DMS53 treated with DMSO at 0.1 percent for 48 hours (cell line): Measurements from ENCODE around the gene RTL1.

ENCODE experiments used
- DNase-seq: peaks from one replicate; lab custom pipeline; 2025; ENCODE audit not compliant: unreplicated experiment; lab: John Stamatoyannopoulos, UW

The RTL1 gene

DNA sequence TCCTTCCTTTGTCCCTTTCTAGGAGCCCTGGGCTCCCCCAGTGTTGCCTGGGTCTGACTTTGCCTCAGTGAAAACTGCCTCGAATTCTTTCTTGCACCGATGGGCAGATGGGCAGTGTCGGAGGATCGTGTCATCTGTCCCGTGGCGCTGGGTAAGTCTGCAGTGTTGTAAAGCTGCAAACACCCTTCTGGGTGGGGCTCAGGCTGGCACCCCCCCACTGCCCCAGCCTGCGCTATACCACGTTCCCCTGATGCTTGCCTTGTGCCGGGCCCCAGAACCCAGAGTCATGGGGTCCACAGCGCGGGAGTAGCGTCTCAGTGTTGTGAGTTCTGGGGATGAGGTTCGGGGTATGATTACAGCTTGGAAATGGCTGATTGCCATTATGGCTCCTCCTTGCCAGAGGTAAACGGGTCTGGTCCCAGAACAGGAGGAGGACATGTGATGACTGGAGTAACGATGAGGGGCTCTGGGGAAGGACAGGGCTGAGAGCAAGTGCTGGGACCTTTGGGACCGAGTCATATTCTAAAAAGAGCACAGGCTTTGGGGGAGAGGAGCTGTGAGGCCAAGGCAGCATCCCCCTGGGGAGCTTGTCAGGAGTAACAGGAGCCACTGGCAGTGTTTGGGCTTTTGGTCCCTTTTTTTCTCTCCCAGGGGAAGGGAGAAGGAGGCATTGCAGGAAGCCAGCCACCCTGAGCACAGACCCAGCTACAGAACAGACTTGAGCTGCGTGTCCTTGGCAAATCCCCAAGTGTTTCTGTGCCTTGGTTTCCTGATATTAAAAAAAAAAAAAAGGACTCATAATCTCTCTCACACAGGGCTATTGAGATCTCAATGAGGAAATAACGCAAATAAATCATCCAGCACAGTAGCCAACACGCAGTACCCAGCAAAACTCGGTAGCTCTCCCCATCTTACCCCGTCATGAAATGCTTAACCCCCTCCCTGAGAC lies 4.3 kb downstream of the RTL1 start:
- no peak for DNase-seq

DNA sequence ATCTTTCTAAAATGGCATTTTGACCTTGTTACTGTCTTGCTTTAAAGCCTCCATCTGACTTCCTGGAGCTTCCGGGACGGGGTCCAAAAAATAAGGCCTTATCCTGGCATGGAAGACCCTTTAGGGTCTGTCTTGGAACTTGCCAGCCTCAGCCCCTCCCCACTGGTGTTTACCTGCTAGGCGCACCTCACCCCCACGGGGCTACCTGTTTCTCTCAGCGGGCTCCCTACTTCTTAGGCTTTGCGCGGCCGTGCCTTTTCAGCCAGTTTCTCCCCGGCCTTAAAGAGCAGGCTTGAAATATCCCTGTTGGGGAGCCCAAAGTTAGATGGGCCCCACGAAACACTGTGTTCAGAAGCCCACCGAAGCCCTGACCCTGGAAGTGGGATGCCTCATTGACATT lies 5.1 kb downstream of the RTL1 start:
- no peak for DNase-seq

DNA sequence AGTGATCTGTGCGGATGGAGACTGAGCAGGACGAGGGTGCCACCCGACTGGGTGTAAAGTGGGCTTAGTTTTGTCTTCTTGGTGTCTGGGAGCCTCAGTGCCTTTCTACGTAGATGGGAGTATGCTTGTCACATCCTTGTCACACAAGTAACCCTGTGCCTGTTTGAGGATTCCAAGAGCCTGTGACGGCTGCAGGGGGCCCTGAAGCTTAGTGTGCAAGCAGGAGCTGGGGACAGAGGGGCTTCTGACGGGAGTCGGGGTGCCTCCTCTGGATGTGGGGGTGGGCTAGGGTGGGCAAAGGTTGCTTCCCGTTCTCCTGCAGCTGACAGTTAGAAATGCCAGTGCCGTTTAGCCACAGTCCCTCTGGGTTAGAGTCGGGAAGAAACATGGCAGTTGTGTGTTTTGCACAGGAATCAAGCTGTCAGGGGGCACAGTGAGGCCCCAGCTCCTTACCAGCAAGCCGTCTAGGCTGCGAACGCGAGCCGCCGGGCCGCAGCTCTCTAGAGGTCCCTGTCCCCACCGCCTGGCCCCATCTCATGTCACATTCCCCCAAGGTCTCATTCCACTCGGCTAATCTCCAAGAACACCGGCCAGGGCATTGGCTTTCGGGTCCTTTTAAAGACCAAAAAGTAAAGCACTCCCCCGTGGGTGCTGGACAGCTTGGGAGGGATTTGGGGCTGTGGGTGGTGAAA lies 7.0 kb downstream of the RTL1 start:
- DNase-seq = no peak

- DNase-seq = no peak
Measured at GRCh38 chr14:100895411-100895810, 8.1 kb downstream of the RTL1 start.

GRCh38 chr14:100894416-100894815 lies 9.1 kb downstream of the RTL1 start:
- DNase-seq = no peak

GRCh38 chr14:100893760-100894159 lies 9.8 kb downstream of the RTL1 start:
- no peak for DNase-seq

- DNase-seq = no peak
Measured at GRCh38 chr14:100893228-100893601, 10.3 kb downstream of the RTL1 start.

DNA sequence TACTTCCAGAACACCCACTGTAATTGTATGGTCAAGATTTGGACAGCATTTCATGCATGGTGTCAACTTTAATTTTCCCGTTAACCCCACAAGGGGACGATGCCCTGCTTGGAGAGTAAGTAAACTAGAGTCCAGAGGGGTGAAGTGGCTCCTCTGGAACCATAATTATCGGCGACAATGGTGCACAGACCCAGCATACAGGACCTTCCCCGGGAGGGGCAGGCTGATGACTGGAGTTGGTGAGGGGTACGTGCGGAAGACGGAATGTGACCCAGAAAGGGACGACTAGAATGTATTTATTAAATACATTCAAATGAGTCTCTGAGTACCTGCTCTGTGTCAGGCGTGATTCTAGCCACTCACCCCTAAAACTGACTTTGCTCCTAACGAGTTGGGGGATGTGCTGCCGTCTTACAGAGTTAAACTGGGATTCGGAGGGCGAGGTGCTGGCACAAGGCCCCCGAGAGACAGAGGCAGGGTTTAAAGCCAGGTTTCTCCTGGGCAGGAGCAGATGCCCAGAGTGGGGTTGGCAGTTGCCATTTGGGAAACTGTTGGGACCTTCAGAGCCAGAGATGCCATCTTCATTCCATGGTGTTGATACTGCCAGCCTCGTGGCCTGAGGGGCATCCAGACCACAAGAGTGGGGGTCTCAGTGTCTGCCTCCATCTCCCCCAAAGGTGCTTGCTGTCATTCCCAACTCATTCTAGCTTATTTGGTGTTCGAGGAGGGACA lies 10.9 kb downstream of the RTL1 start:
- no peak for DNase-seq

DNA sequence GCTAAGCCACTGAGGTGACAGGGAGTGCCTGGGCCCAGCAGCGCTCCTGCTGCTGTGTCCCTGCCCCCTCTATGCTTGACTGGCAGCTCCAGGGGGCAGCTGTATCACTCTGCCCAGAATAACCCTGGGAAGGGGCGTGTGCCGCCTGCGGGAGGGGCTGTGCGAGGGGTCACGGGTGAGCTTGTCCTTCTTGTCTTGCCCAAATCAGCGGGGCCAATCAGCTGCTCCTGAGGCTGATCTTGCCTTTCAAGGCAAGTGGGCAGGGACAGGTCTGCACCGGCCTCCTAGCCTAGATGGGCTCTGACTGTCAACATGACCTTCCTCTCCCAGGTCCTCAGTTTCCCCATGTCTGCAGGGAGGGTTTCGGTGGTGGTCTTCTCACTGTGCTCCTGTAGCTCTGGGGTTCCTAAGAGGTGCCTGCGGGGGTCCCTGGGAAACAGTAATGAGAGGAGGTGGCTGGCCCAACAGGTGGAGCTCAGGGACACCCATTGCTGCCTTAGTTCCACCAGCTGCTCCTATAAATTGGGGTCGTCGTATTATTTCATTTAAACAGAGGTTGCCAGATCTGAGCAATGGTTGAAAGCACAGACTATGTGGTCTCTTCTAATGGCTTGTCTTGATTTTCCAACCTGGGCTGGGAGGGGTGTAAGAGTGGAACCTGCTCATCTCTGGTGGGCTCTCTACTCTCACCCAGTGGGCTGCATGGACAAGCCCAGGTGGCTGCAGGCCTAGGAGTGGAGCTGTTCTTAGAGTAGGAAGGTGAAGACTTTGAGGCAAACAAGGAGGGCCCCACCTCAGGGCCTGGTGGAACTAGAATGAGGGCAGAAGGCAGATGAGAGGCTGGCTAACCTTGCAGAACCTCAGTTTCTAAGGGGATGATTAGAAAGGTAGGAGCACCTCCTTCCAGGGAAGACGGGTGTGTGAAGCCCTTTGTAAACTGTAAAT lies 11.7 kb downstream of the RTL1 start:
- no peak for DNase-seq

- DNase-seq = no peak
Measured at GRCh38 chr14:100891051-100891450, 12.5 kb downstream of the RTL1 start.

GRCh38 chr14:100890061-100890850 lies 13.3 kb downstream of the RTL1 start:
- DNase-seq = no peak

GRCh38 chr14:100889641-100890040 lies 13.9 kb downstream of the RTL1 start:
- no peak for DNase-seq

GRCh38 chr14:100888789-100889315 lies 14.7 kb downstream of the RTL1 start:
- no peak for DNase-seq

GRCh38 chr14:100887728-100888335 lies 15.7 kb downstream of the RTL1 start:
- DNase-seq = no peak

DNA sequence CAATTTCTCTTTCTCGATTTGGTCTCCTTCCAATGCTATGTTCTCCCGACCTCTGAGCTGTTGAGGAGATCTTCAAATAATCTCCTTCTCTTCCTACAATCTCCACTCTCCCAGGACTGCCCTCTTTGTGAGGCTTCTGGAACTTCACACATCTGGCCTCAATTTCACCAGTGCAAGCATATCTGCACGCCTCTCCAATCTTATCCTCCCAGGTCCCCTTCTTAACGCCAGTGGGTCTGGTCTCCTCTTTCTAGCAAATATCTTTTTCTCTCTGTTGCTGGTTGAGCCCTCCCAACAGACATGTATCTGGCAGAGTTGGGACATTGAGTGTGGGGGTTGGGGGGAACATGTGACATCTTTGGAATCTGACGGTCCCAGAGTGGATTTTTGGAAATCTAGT lies 17.9 kb downstream of the RTL1 start:
- no peak for DNase-seq

- DNase-seq = no peak
Measured at GRCh38 chr14:100885196-100885595, 18.3 kb downstream of the RTL1 start.

- DNase-seq = no peak
Measured at GRCh38 chr14:100884456-100884855, 19.1 kb downstream of the RTL1 start.

DNA sequence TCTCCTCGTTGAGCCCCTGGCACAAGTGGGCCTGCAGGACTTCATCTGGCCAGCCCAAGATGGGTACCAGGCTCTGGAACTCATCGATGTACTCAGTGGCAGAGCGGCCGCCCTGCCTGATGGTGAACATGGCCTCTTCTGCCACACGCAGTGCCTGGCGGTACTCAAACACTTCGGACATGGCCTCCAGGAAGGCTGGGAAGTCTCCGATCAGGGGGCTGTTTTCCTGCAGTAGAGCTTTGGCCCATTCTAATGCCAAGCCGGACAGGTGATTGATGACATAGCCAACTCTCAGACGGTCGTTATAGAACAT lies 19.8 kb downstream of the RTL1 start:
- DNase-seq = no peak
